SKM-1 (cell line): ENCODE results near the gene STRADB.
"Not testable (repeated sequence)": the region's sequence is repeated elsewhere in the genome, so short reads cannot be mapped to it uniquely, and the experiment has no call there.

Experiments
- DNase-seq: peaks from one replicate; lab custom pipeline; 2025; ENCODE audit not compliant: unreplicated experiment; lab: John Stamatoyannopoulos, UW

The STRADB gene

GRCh38 chr2:201466050-201466675, 14.6 kb downstream of the STRADB start:
- no peak for DNase-seq

GRCh38 chr2:201467666-201468065, 16.1 kb downstream of the STRADB start:
- no peak for DNase-seq

- no peak for DNase-seq
Observed at GRCh38 chr2:201470821-201471731, 19.5 kb downstream of the STRADB start.

GRCh38 chr2:201471732-201472393, 20.3 kb downstream of the STRADB start:
- no peak for DNase-seq

- no peak for DNase-seq
Observed at GRCh38 chr2:201472411-201472810, 20.9 kb downstream of the STRADB start.

GRCh38 chr2:201482543-201482942, 31.0 kb downstream of the STRADB start:
- no peak for DNase-seq

- DNase-seq: no peak
Observed at GRCh38 chr2:201483342-201483741, 31.8 kb downstream of the STRADB start.

- DNase-seq: not testable (repeated sequence)
Observed at GRCh38 chr2:201483758-201484157, 32.2 kb downstream of the STRADB start.

- no peak for DNase-seq
Observed at GRCh38 chr2:201484805-201485204, 33.3 kb downstream of the STRADB start.

GRCh38 chr2:201490291-201490690, 38.8 kb downstream of the STRADB start:
- no peak for DNase-seq

GRCh38 chr2:201496785-201497184, 45.2 kb downstream of the STRADB start:
- no peak for DNase-seq

GRCh38 chr2:201500534-201500933, 49.0 kb downstream of the STRADB start:
- no peak for DNase-seq

GRCh38 chr2:201502713-201503112, 51.2 kb downstream of the STRADB start:
- DNase-seq: no peak

- no peak for DNase-seq
Observed at GRCh38 chr2:201507725-201508124, 56.2 kb downstream of the STRADB start.

GRCh38 chr2:201513271-201513670, 61.7 kb downstream of the STRADB start:
- DNase-seq: no peak

- DNase-seq: no peak
Observed at GRCh38 chr2:201515573-201516246, 64.2 kb downstream of the STRADB start.

GRCh38 chr2:201517094-201517493, 65.6 kb downstream of the STRADB start:
- no peak for DNase-seq

GRCh38 chr2:201520201-201520600, 68.7 kb downstream of the STRADB start:
- no peak for DNase-seq

- DNase-seq: no peak
Observed at GRCh38 chr2:201522965-201523364, 71.4 kb downstream of the STRADB start.

GRCh38 chr2:201523506-201523905, 72.0 kb downstream of the STRADB start:
- DNase-seq: no peak
